Muscle layer of duodenum (tissue), 2 donors: ENCODE measurements around the gene CDKN3.
"Not testable (repeated sequence)": the region's sequence is repeated elsewhere in the genome, so short reads cannot be mapped to it uniquely, and the experiment has no call there.

Experiments
- H3K27ac ChIP-seq: one replicate; pipeline ENCODE4 v1.7.0; 2013; ENCODE audit warnings: mild to moderate bottlenecking, low read length
- H3K27me3 ChIP-seq: one replicate; pipeline ENCODE4 v1.7.0; 2013; ENCODE audit warnings: low read depth, mild to moderate bottlenecking, control low read depth, low read length
- H3K36me3 ChIP-seq, 2 donors: one replicate each; pipeline ENCODE4 v1.7.0; 2013; ENCODE audit warnings: low read length in 2 of 2, control low read depth in 1 of 2, mild to moderate bottlenecking in 1 of 2; ENCODE audit not compliant: insufficient read depth in 2 of 2, control insufficient read depth in 1 of 2
- H3K4me1 ChIP-seq, 2 donors: one replicate each; pipeline ENCODE4 v1.7.0; 2013; ENCODE audit warnings: low read length in 2 of 2, mild to moderate bottlenecking in 2 of 2, control low read depth in 1 of 2, moderate library complexity in 1 of 2; ENCODE audit not compliant: insufficient read depth in 2 of 2, control insufficient read depth in 1 of 2
- H3K4me3 ChIP-seq, 2 donors: one replicate each; pipeline ENCODE4 v1.7.0; 2013; ENCODE audit warnings: low read length in 2 of 2, low read depth in 1 of 2, mild to moderate bottlenecking in 1 of 2
- H3K9me3 ChIP-seq, 2 donors: one replicate each; pipeline ENCODE4 v1.7.0; 2013; ENCODE audit warnings: low read length in 2 of 2, control low read depth in 1 of 2, mild to moderate bottlenecking in 1 of 2; ENCODE audit not compliant: control insufficient read depth in 1 of 2
- donor health status: healthy.

Gene CDKN3

DNA sequence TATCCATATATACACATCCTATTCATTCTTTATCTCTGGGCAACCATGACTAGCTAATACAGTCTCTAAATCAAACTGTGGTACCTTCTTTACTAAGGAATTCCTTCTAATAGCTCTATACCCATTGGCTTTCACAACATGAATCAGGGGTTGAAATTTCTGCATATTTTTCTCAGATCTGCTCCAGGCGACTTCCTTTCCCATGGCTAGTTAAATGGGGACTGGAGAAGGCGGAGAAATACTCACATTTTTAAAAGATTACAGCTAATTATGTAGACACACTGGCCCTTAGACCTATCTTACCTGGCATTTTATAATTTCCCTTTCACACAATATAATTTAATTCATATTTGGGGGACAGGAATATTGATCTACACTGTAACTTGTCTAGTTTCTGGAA lies 1.1 kb upstream of the CDKN3 start:
- no peak overlapping the region for H3K27ac ChIP-seq
- H3K9me3 ChIP-seq = no peaks in the 10 kb centered on the region
- H3K4me1 ChIP-seq = peaks cover 0 to 4% of the 10 kb centered on the region in 2 donors
- no peak overlapping the region for H3K4me3 ChIP-seq
- H3K36me3 ChIP-seq = no peaks in the 10 kb centered on the region
- no peaks in the 10 kb centered on the region for H3K27me3 ChIP-seq

- Histone ChIP-seq H3K27me3 (no peaks in the 10 kb centered on the region), H3K36me3 (no peaks in the 10 kb centered on the region), H3K4me3 (peak overlapping the region; percentile 57 to 74), H3K9me3 (no peaks in the 10 kb centered on the region), H3K4me1 (peaks cover 0 to 4% of the 10 kb centered on the region in 2 donors), H3K27ac (no peak overlapping the region)
Observed at GRCh38 chr14:54396183-54396492, 669 bp upstream of the CDKN3 start.

GRCh38 chr14:54399560-54399959 lies 2.8 kb downstream of the CDKN3 start:
- no peaks in the 10 kb centered on the region for H3K9me3 ChIP-seq
- no peaks in the 10 kb centered on the region for H3K36me3 ChIP-seq
- H3K27ac ChIP-seq = no peak overlapping the region
- H3K4me1 ChIP-seq = peaks cover 0 to 4% of the 10 kb centered on the region in 2 donors
- no peaks in the 10 kb centered on the region for H3K27me3 ChIP-seq
- H3K4me3 ChIP-seq = no peak overlapping the region

GRCh38 chr14:54403401-54404005 lies 6.7 kb downstream of the CDKN3 start:
- not testable (repeated sequence) for H3K36me3 ChIP-seq, H3K27ac ChIP-seq, H3K27me3 ChIP-seq, H3K4me1 ChIP-seq, H3K4me3 ChIP-seq, H3K9me3 ChIP-seq

GRCh38 chr14:54410215-54410614 lies 13.4 kb downstream of the CDKN3 start:
- Histone ChIP-seq H3K36me3 (no peaks in the 10 kb centered on the region), H3K9me3 (no peaks in the 10 kb centered on the region), H3K4me3 (no peak overlapping the region), H3K4me1 (no peaks in the 10 kb centered on the region), H3K27me3 (no peaks in the 10 kb centered on the region), H3K27ac (no peak overlapping the region)

GRCh38 chr14:54411371-54411770 lies 14.6 kb downstream of the CDKN3 start:
- no peaks in the 10 kb centered on the region for H3K36me3 ChIP-seq
- H3K27ac ChIP-seq = no peak overlapping the region
- no peaks in the 10 kb centered on the region for H3K4me1 ChIP-seq
- H3K27me3 ChIP-seq = no peaks in the 10 kb centered on the region
- H3K4me3 ChIP-seq = no peak overlapping the region
- H3K9me3 ChIP-seq = no peaks in the 10 kb centered on the region

DNA sequence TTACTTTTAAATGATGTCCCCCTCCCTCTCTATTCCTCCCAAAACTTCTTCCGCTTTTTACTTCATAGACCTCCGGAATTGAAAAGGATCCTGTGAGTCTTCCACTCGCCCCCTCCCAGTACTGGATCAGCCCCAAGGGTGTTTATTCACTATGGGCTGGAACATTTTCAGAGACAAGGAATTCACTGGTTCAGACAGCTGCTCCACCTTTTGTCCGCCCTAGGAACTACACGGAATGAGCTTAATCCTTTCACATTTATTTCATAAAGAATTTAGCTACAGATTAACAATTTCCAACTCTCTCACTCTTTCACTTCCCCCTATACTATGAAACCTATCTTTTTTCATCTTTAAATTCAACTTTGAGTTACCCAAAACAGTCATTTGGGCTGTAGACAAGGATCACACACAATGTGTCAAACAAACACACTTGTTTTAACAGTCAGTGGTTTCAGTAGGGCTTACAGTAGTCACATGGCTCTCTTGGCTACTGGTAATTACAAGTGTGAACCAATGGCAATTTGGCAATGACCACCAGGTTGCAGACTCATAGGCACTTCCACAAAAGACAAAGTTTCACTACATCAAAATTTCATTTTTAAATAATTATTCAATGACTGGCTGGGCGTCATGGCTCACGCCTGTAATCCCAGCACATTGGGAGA lies 23.8 kb downstream of the CDKN3 start:
- Histone ChIP-seq H3K27me3 (no peaks in the 10 kb centered on the region), H3K36me3 (peaks cover 6 to 8% of the 10 kb centered on the region in 2 donors), H3K27ac (no peak overlapping the region), H3K4me3 (no peak overlapping the region), H3K4me1 (peaks cover 0 to 9% of the 10 kb centered on the region in 2 donors), H3K9me3 (no peaks in the 10 kb centered on the region)

DNA sequence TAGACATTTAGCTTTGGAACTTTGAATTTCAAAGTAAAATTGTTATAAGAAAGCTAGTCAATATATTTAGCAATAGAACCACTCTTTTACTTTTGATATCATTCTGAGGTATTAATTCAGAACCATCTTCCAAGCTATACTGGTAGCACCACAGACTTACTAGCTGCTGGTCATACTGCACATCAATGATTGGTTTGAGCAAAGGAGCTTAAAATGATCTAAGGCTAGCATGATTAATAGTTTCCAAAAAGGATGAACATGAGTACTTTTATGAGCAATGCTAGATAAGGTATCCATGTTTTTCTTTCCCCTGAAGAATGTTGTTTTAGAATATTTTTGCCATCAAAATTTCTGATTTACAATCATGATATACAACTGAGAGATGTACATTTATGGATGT lies 27.2 kb downstream of the CDKN3 start:
- no peaks in the 10 kb centered on the region for H3K27me3 ChIP-seq
- H3K4me1 ChIP-seq = peaks cover 0 to 9% of the 10 kb centered on the region in 2 donors
- no peaks in the 10 kb centered on the region for H3K9me3 ChIP-seq
- no peak overlapping the region for H3K27ac ChIP-seq
- H3K36me3 ChIP-seq = peaks cover 24 to 28% of the 10 kb centered on the region in 2 donors
- H3K4me3 ChIP-seq = no peak overlapping the region

GRCh38 chr14:54424479-54424901 lies 27.7 kb downstream of the CDKN3 start:
- no peak overlapping the region for H3K4me3 ChIP-seq
- no peaks in the 10 kb centered on the region for H3K27me3 ChIP-seq
- H3K36me3 ChIP-seq = peaks cover 28 to 29% of the 10 kb centered on the region in 2 donors

DNA sequence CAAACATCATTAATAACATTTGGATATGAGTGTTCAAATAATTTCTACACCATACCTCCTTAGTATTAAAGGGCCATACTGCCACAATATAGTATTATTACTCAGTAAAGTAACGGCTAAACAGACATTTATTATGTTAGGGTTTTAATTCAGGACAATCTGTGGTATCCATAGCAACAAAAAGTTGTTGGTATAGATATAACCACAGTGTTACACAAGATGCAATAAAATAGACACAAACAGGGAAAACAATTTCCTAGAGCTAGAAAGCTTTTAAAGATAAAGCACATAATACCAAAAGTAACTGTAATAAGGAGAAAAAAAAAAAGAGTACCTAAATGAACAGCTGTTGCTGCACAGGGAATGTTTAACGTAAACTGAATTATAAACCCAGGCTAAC lies 28.3 kb downstream of the CDKN3 start:
- H3K4me3 ChIP-seq = no peak overlapping the region
- H3K27me3 ChIP-seq = no peaks in the 10 kb centered on the region
- no peaks in the 10 kb centered on the region for H3K9me3 ChIP-seq
- H3K36me3 ChIP-seq = peaks cover 33 to 34% of the 10 kb centered on the region in 2 donors
- no peak overlapping the region for H3K27ac ChIP-seq
- peaks cover 0 to 9% of the 10 kb centered on the region in 2 donors for H3K4me1 ChIP-seq

More at GRCh38 chr14:54424479-54424901, 27.7 kb downstream of the CDKN3 start:
- H3K27ac ChIP-seq = no peak overlapping the region
- H3K9me3 ChIP-seq = no peaks in the 10 kb centered on the region
- H3K4me1 ChIP-seq = peaks cover 0 to 9% of the 10 kb centered on the region in 2 donors

- no peaks in the 10 kb centered on the region for H3K27me3 ChIP-seq
- no peak overlapping the region for H3K4me3 ChIP-seq
- peaks cover 36 to 40% of the 10 kb centered on the region in 2 donors for H3K36me3 ChIP-seq
- peaks cover 0 to 3% of the 10 kb centered on the region in 2 donors for H3K4me1 ChIP-seq
- no peaks in the 10 kb centered on the region for H3K9me3 ChIP-seq
- no peak overlapping the region for H3K27ac ChIP-seq
Observed at GRCh38 chr14:54425537-54426274, 28.9 kb downstream of the CDKN3 start.
